K562 (cell line): Measurements from ENCODE around the gene PRL. TPM values are rescaled to one million over a fixed set of nuclear protein-coding genes. Genes with fewer than 3 reads are reported as not detected.

Source experiments
- ARID2 ChIP-seq: fragments of 450-650 bp; IDR thresholded peaks from 2 replicates; pipeline ENCODE4 v1.6.1; 2017; ENCODE audit warnings: antibody characterized with exemption, mild to moderate bottlenecking
- EHMT2 ChIP-seq: fragments of 450-650 bp; IDR thresholded peaks from 2 replicates; pipeline ENCODE4 v1.6.1; 2018; ENCODE audit warnings: antibody characterized with exemption
- KLF16 ChIP-seq: IDR thresholded peaks from 2 replicates; pipeline ENCODE4 v1.6.1; 2016; ENCODE audit warnings: antibody characterized with exemption
- MCM7 ChIP-seq, 2 experiments: fragments of 450-650 bp; IDR thresholded peaks; 2 replicates each; pipeline ENCODE4 v1.6.1; 2016 to 2018
- NUFIP1 ChIP-seq: fragments of 450-650 bp; IDR thresholded peaks from 2 replicates; pipeline ENCODE4 v1.6.1; 2018; ENCODE audit not compliant: partially characterized antibody
- YY1 ChIP-seq, 3 experiments: IDR thresholded peaks; 2 replicates each; pipeline ENCODE4 v1.6.1; 2011; ENCODE audit warnings: low read length in 2 of 3, mild to moderate bottlenecking in 2 of 3, moderate library complexity in 2 of 3, borderline replicate concordance in 1 of 3, control low read depth in 1 of 3, low read depth in 1 of 3; ENCODE audit not compliant: insufficient read depth in 3 of 3, insufficient replicate concordance in 2 of 3, control insufficient read depth in 1 of 3, insufficient read length in 1 of 3; ENCODE audit errors: extremely low read depth in 1 of 3
- ZNF212 ChIP-seq: fragments of 450-650 bp; formaldehyde crosslinking; IDR thresholded peaks from 2 replicates; pipeline ENCODE4 v1.4.0; 2020; ENCODE audit warnings: mild to moderate bottlenecking
- ZNF324 ChIP-seq: fragments of 250-450 bp; sonication (Bioruptor Pico); IDR thresholded peaks from 2 replicates; pipeline ENCODE4 v1.4.0; 2020; ENCODE audit warnings: mild to moderate bottlenecking
- ZNF57 ChIP-seq: fragments of 450-650 bp; formaldehyde crosslinking; IDR thresholded peaks from 2 replicates; pipeline ENCODE4 v1.4.0; 2020; ENCODE audit warnings: mild to moderate bottlenecking, moderate library complexity
- polyA plus RNA-seq, 8 experiments: library from polyadenylated mRNA; depleted of rRNA in 4 of 8; stranded (reverse) in 5 of 8; unstranded in 3 of 8; fragments of >200 nt; fragmentation: Nextera tagmentation in 2 of 8; fragmentation: Illumina TruSeq in 1 of 8; extraction: Ambion mirVana in 2 of 8; extraction: Trizol in 1 of 8; gene quantifications; 2 replicates each; pipeline versions ENCODE4 v1.2.1 to v1.2.3, GENCODE V29; 2011 to 2014; ENCODE audit warnings: inconsistent platforms in 1 of 8, missing spikeins in 1 of 8
- total RNA-seq, 7 experiments: library from RNA; depleted of rRNA in 6 of 7; stranded (reverse); fragments of >200 nt in 6 of 7; fragmentation: Illumina TruSeq in 2 of 7; extraction: Trizol in 2 of 7; gene quantifications; 2 replicates each; pipeline versions ENCODE4 v1.2.1 to v1.2.3, GENCODE V29; 2011 to 2021; ENCODE audit warnings: low replicate concordance in 1 of 7
- TF ChIP-seq, protein P1 (sequence below): sonication (generic); formaldehyde crosslinking; IDR thresholded peaks from 2 replicates; pipeline ENCODE4 v1.4.0; 2020; ENCODE audit warnings: mild to moderate bottlenecking, missing genetic modification reagents
- TF ChIP-seq, protein P2 (sequence below), 2 experiments: fragments of 450-650 bp in 1 of 2; IDR thresholded peaks; 2 replicates each; pipeline ENCODE4 v1.6.1; 2011 to 2017; ENCODE audit warnings: low read depth in 2 of 2, antibody characterized with exemption in 1 of 2, borderline replicate concordance in 1 of 2, low read length in 1 of 2, mild to moderate bottlenecking in 1 of 2, mixed read lengths in 1 of 2; ENCODE audit not compliant: control insufficient read depth in 1 of 2
- TF ChIP-seq, protein P3 (sequence below): fragments of 450-650 bp; conservative IDR thresholded peaks from 2 replicates; pipeline ENCODE4 v1.6.1; 2016; ENCODE audit warnings: missing genetic modification characterization, low read depth, mild to moderate bottlenecking, missing compliant biosample characterization, moderate library complexity
- TF ChIP-seq, protein P4 (sequence below): fragments of 250-450 bp; sonication (Bioruptor Pico); IDR thresholded peaks from 2 replicates; pipeline ENCODE4 v1.8.0; 2022; ENCODE audit warnings: moderate library complexity, mild to moderate bottlenecking, inconsistent platforms

PRL gene
- total and polyA plus RNA-seq, 9 of the 15 experiments (the other 6 are each of a cell fraction or from before 2014, with no cell fraction given) = not detected

DNA sequence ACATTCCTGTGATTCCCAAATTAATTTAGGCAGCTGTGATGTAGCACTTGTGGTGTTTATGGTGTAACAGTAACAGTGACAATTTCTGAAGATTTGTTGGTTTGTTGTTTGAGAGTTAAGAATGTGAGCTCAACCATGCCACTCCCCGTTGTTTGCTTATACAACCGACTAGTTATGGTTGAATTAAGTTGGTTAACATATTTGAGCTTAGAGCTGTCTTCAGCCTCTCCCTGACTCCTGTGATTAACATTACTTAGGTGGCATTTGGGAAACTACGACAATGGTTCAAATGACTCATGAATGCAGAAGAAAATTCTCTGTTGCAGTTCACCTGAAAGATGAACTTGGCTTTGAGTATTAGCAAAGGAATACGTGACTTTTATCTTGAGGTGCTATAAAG lies 35.9 kb upstream of the PRL start (continued):
- TF ChIP-seq, protein P1, sequence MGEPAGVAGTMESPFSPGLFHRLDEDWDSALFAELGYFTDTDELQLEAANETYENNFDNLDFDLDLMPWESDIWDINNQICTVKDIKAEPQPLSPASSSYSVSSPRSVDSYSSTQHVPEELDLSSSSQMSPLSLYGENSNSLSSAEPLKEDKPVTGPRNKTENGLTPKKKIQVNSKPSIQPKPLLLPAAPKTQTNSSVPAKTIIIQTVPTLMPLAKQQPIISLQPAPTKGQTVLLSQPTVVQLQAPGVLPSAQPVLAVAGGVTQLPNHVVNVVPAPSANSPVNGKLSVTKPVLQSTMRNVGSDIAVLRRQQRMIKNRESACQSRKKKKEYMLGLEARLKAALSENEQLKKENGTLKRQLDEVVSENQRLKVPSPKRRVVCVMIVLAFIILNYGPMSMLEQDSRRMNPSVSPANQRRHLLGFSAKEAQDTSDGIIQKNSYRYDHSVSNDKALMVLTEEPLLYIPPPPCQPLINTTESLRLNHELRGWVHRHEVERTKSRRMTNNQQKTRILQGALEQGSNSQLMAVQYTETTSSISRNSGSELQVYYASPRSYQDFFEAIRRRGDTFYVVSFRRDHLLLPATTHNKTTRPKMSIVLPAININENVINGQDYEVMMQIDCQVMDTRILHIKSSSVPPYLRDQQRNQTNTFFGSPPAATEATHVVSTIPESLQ = no peak
- TF ChIP-seq, protein P2, sequence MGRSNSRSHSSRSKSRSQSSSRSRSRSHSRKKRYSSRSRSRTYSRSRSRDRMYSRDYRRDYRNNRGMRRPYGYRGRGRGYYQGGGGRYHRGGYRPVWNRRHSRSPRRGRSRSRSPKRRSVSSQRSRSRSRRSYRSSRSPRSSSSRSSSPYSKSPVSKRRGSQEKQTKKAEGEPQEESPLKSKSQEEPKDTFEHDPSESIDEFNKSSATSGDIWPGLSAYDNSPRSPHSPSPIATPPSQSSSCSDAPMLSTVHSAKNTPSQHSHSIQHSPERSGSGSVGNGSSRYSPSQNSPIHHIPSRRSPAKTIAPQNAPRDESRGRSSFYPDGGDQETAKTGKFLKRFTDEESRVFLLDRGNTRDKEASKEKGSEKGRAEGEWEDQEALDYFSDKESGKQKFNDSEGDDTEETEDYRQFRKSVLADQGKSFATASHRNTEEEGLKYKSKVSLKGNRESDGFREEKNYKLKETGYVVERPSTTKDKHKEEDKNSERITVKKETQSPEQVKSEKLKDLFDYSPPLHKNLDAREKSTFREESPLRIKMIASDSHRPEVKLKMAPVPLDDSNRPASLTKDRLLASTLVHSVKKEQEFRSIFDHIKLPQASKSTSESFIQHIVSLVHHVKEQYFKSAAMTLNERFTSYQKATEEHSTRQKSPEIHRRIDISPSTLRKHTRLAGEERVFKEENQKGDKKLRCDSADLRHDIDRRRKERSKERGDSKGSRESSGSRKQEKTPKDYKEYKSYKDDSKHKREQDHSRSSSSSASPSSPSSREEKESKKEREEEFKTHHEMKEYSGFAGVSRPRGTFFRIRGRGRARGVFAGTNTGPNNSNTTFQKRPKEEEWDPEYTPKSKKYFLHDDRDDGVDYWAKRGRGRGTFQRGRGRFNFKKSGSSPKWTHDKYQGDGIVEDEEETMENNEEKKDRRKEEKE (IDR thresholded peaks at IDR 0.05; ENCODE audit: borderline replicate concordance in 1 of 2, control insufficient read depth in 1 of 2, low read depth in 2 of 2, low read length in 1 of 2) = no peak
- no peak for TF ChIP-seq ZNF57 (CRISPR knock-in tag)
- no peak for TF ChIP-seq YY1 (IDR thresholded peaks at IDR 0.05; ENCODE audit: borderline replicate concordance in 1 of 3, control insufficient read depth in 1 of 3, extremely low read depth in 1 of 3, insufficient read depth in 3 of 3, insufficient read length in 1 of 3, insufficient replicate concordance in 2 of 3, low read depth in 1 of 3, low read length in 2 of 3)
- no peak for TF ChIP-seq KLF16
- no peak for TF ChIP-seq NUFIP1
- no peak for TF ChIP-seq EHMT2
- TF ChIP-seq ARID2 = no peak
- no peak for TF ChIP-seq MCM7 (IDR thresholded peaks at IDR 0.05)
- TF ChIP-seq, protein P3, sequence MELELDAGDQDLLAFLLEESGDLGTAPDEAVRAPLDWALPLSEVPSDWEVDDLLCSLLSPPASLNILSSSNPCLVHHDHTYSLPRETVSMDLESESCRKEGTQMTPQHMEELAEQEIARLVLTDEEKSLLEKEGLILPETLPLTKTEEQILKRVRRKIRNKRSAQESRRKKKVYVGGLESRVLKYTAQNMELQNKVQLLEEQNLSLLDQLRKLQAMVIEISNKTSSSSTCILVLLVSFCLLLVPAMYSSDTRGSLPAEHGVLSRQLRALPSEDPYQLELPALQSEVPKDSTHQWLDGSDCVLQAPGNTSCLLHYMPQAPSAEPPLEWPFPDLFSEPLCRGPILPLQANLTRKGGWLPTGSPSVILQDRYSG (tag) = no peak
- TF ChIP-seq ZNF212 (CRISPR knock-in tag) = no peak
- TF ChIP-seq, protein P4, sequence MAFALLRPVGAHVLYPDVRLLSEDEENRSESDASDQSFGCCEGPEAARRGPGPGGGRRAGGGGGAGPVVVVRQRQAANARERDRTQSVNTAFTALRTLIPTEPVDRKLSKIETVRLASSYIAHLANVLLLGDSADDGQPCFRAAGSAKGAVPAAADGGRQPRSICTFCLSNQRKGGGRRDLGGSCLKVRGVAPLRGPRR (CRISPR knock-in tag) = no peak
- no peak for TF ChIP-seq ZNF324
